Measurements from ENCODE around the gene DMRT1. TPM values are rescaled to one million over a fixed set of nuclear protein-coding genes. Genes with fewer than 3 reads are reported as not detected.
"Not testable (repeated sequence)": the region's sequence is repeated elsewhere in the genome, so short reads cannot be mapped to it uniquely, and the experiment has no call there.

Gene DMRT1
- polyA plus RNA-seq, 3 donors: not detected

DNA sequence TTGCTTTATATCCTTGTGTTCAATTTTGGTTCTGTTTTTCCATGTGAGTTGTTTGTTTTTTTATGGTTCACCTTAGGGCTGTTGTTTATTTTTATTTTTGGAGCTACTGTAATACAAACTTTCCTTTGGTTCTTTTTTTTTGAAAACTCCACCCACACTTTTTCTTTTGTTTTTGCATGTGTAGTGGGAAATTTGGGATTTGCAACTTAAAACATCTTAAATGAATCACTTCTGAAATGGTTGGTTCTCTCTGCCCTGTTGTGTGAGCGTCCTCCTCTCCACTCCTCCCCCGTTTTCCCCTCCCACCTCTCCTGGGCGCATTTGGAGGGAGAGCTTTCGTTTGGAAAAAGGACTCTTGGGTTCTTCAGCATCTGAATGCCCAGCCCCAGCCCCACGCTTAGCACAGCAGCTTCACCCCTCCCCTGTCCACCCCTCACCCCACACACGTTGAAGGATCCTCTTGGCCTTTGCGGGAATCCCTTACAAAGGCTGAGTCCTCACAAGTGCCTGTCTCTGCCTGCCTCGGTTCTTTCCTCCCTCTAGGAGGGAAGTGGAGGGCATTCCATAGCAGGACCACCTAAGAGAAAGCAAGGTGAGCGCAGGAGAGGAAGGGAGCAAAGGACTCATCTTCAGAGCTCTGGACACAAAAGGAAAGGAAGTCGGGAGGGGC, 67.2 kb downstream of the DMRT1 start:
- H3K27ac ChIP-seq (ENCODE audit: low read depth, low read length): no peak overlapping the region
- WGBS, 3 donors: 9 to 14% (median 9%) methylated on average over 10 of the region's 10 CpGs

DNA sequence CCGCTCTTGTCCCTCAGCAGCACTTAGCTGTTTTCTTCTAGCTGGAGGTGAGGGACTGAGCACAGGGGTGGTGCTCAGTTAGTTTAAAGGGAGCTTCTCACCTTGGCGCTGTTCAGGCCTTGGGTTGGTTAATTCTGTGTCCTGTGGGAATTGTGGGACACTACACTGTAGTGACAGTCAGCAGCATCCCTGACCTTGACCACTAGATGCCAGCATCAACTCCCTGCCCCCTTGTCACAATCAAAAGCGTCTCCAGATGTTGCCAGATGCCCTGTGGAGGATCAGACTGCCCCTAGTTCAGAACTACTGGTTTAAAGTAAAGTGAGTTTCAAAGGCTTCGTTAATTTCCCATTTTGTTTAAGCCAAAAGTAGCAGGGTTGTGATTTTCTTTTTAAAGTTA, 69.5 kb downstream of the DMRT1 start:
- 62 to 69% (median 64%) methylated on average over 4 of the region's 4 CpGs for WGBS, 3 donors
- H3K27ac ChIP-seq (ENCODE audit: low read depth, low read length): no peak overlapping the region

DNA sequence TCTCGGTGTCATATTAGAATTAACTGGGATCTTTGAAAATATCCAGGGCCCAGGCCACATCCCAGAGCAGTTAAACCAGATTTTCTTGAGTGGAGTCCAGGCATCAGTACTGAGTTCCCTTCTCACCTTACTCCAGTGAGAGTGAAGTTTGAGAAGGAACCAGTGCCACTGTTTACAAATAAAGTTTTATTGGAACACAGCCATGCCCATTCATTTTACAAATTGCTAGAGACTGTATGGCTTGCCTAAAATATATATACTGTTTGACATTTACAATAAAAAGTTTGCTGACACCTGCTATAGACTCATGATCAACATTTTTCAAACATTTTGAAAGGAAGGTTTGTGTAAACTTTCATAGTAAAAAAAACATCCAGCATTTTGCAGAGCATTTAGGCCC, 71.3 kb downstream of the DMRT1 start:
- H3K27ac ChIP-seq (ENCODE audit: low read depth, low read length): no peak overlapping the region
- 87 to 100% (median 94%) methylated on average over 1 of the region's 1 CpG for WGBS, 3 donors

GRCh38 chr9:913526-913925, 72.0 kb downstream of the DMRT1 start:
- H3K27ac ChIP-seq (ENCODE audit: low read depth, low read length): not testable (repeated sequence)
- WGBS, 3 donors: 83 to 88% (median 87%) methylated on average over 10 of the region's 10 CpGs

- WGBS, 3 donors: 76 to 82% (median 81%) methylated on average over 3 of the region's 3 CpGs
- H3K27ac ChIP-seq (ENCODE audit: low read depth, low read length): no peak overlapping the region
Measured at GRCh38 chr9:917730-918129, 76.2 kb downstream of the DMRT1 start.

DNA sequence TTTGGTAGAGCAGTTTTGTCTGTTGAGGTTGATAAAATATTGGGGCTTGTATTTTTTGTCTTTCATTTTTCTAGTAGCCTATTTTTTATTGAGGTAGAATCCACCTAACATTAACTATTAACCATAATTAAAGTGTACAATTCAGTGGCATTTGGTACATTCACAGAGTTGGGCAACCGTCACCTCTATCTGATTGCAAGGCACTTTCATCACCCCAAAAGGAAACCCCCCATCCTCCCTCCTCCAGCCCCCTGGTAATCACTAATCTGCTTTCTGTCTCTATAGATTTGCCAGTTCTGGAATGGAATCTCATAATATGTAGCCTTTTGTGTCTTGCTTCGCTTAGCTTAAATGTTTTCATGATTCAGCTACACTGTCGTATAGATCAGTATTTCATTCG, 79.4 kb downstream of the DMRT1 start:
- WGBS, 3 donors: 68 to 79% (median 73%) methylated on average over 4 of the region's 4 CpGs

GRCh38 chr9:922171-922570, 80.7 kb downstream of the DMRT1 start:
- H3K27ac ChIP-seq (ENCODE audit: low read depth, low read length): no peak overlapping the region
- WGBS, 3 donors: 78 to 85% (median 82%) methylated on average over 4 of the region's 4 CpGs

More for the DNA sequence above, 79.4 kb downstream of the DMRT1 start:
- no peak overlapping the region for H3K27ac ChIP-seq (ENCODE audit: low read depth, low read length)

- 68 to 82% (median 73%) methylated on average over 7 of the region's 7 CpGs for WGBS, 3 donors
- H3K27ac ChIP-seq (ENCODE audit: low read depth, low read length): no peak overlapping the region
Measured at GRCh38 chr9:922731-923130, 81.2 kb downstream of the DMRT1 start.

DNA sequence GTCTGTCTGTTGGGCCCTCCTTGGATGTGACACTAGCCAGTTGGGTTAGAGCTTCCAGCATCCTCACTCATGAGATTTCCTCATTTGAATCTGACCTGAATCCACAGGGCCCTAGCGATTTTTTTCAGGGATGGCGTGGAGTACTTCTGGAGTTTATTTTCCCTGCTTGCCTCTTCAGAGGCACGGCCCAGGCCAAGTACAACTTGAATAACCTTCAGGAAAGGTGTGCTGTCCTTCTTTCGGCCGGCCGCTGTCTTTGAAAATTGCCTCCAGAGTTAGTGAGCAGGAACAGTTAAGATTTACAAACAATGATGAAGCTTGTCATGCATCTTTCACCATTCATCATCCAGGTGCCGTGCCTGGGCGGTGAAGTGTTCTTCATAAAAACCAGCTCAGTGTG, 85.5 kb downstream of the DMRT1 start:
- WGBS, 3 donors: 79 to 85% (median 80%) methylated on average over 8 of the region's 8 CpGs
- no peak overlapping the region for H3K27ac ChIP-seq (ENCODE audit: low read depth, low read length)

GRCh38 chr9:928363-929042, 87.0 kb downstream of the DMRT1 start:
- WGBS, 3 donors: 55 to 79% (median 71%) methylated on average over 6 of the region's 6 CpGs
- no peak overlapping the region for H3K27ac ChIP-seq (ENCODE audit: low read depth, low read length)

DNA sequence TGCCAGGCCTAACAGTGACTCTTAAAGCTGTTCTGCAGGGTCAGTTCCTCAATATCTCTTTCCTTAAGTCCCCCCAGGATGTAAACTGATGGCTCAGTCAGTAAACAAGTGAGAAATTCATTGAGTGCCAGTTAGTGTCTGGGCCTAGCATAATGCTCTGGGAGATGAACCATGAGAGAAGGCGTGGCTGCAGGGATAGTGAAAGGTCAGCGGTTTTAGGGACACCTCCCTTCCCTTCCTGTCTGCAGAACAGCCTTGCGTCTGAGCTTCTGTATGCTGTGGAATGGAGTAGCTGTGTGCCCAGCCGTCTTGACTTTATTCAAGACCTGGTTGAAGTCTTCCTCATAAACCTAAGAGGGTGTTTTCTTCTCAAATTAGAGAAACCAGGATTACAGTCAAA, 88.2 kb downstream of the DMRT1 start:
- 75 to 88% (median 86%) methylated on average over 4 of the region's 4 CpGs for WGBS, 3 donors

GRCh38 chr9:933356-933755, 91.9 kb downstream of the DMRT1 start:
- WGBS, 3 donors: 84 to 89% (median 88%) methylated on average over 4 of the region's 4 CpGs
- no peak overlapping the region for H3K27ac ChIP-seq (ENCODE audit: low read depth, low read length)

More for the DNA sequence above, 88.2 kb downstream of the DMRT1 start:
- no peak overlapping the region for H3K27ac ChIP-seq (ENCODE audit: low read depth, low read length)

- no peak overlapping the region for H3K27ac ChIP-seq (ENCODE audit: low read depth, low read length)
- WGBS, 3 donors: 10 to 38% (median 31%) methylated on average over 10 of the region's 10 CpGs
Measured at GRCh38 chr9:935348-935965, 94.0 kb downstream of the DMRT1 start.

- no peak overlapping the region for H3K27ac ChIP-seq (ENCODE audit: low read depth, low read length)
- 50 to 66% (median 59%) methylated on average over 6 of the region's 6 CpGs for WGBS, 3 donors
Measured at GRCh38 chr9:942805-943580, 101.5 kb downstream of the DMRT1 start.

DNA sequence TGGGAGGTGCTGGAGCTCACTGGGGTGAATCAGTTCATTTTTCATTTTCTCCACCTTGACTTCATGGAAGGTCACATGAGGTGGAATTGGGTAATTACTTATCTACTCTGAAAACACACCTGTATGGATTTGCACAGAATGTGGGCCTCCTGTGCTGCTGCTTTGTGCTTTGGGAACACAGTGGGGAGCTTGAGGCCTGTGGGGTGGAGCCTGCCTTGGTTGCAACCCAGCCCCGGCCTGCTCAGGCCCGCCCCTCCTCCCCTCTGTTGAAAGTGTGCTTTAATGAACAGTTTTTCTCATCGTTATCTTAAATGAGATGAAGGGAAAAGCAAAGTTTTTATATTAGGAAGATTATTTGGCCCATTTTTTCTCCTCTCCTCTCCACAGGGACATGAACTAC, 106.5 kb downstream of the DMRT1 start:
- no peak overlapping the region for H3K27ac ChIP-seq (ENCODE audit: low read depth, low read length)
- WGBS, 3 donors: 68 to 82% (median 81%) methylated on average over 3 of the region's 3 CpGs

GRCh38 chr9:948497-948896, 107.0 kb downstream of the DMRT1 start:
- H3K27ac ChIP-seq (ENCODE audit: low read depth, low read length): no peak overlapping the region
- WGBS, 3 donors: 78 to 90% (median 89%) methylated on average over 7 of the region's 7 CpGs

DNA sequence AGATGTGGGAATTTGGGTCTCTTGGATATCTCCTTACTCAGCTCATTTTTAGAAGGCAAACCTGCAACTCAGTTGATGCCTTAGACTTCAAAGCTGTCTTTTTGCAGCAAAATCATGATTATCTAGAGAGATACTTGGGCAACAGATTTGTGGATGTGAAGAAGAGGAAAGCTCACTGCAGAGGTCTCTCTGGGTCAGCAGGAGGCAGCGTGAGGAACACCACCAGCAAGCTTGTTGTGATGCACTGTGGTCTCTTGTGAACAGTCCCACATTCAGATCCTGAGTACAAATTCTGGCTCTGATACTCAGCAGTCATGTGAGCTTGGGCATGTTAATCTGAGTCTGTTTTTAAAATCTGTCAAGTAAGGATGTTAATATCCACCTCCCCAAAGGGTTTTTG, 108.6 kb downstream of the DMRT1 start:
- 35 to 63% (median 50%) methylated on average over 1 of the region's 1 CpG for WGBS, 3 donors
- H3K27ac ChIP-seq (ENCODE audit: low read depth, low read length): no peak overlapping the region

- 54 to 71% (median 58%) methylated on average over 4 of the region's 4 CpGs for WGBS, 3 donors
Measured at GRCh38 chr9:952546-952945, 111.0 kb downstream of the DMRT1 start.

GRCh38 chr9:959105-959504, 117.6 kb downstream of the DMRT1 start:
- no peak overlapping the region for H3K27ac ChIP-seq (ENCODE audit: low read depth, low read length)
- WGBS, 3 donors: 82 to 91% (median 91%) methylated on average over 4 of the region's 4 CpGs

More at GRCh38 chr9:952546-952945, 111.0 kb downstream of the DMRT1 start:
- no peak overlapping the region for H3K27ac ChIP-seq (ENCODE audit: low read depth, low read length)

Measured in adipose tissue (tissue), 3 donors.